ENCODE results near the gene RFFL.
"Not testable (repeated sequence)": the region's sequence is repeated elsewhere in the genome, so short reads cannot be mapped to it uniquely, and the experiment has no call there.

RFFL gene

GRCh38 chr17:35046740-35047283, 16.7 kb downstream of the RFFL start:
- peak; percentile 58 to 77 for DNase-seq

GRCh38 chr17:35046245-35046644, 17.3 kb downstream of the RFFL start:
- DNase-seq, result no peak

GRCh38 chr17:35045458-35045979, 18.0 kb downstream of the RFFL start:
- DNase-seq, result not testable (repeated sequence)

GRCh38 chr17:35044181-35044580, 19.3 kb downstream of the RFFL start:
- DNase-seq, result no peak

GRCh38 chr17:35041390-35041789, 22.1 kb downstream of the RFFL start:
- DNase-seq, result no peak

- DNase-seq, result no peak
These were observed 25.1 kb downstream of the RFFL start for GRCh38 chr17:35038453-35038852.

GRCh38 chr17:35030780-35031179, 32.7 kb downstream of the RFFL start:
- DNase-seq, result no peak

GRCh38 chr17:35028531-35029262, 34.8 kb downstream of the RFFL start:
- no peak for DNase-seq

GRCh38 chr17:35028097-35028496, 35.4 kb downstream of the RFFL start:
- not testable (repeated sequence) for DNase-seq

GRCh38 chr17:35025541-35025940, 38.0 kb downstream of the RFFL start:
- no peak for DNase-seq

GRCh38 chr17:35023538-35023937, 40.0 kb downstream of the RFFL start:
- DNase-seq, result no peak

GRCh38 chr17:35022536-35023063, 40.9 kb downstream of the RFFL start:
- DNase-seq, result peak; percentile 76 to 79

- no peak for DNase-seq
These were observed 41.8 kb downstream of the RFFL start for GRCh38 chr17:35021520-35022380.

GRCh38 chr17:35019386-35020179, 43.9 kb downstream of the RFFL start:
- no peak for DNase-seq

- DNase-seq, result no peak
These were observed 44.7 kb downstream of the RFFL start for GRCh38 chr17:35018814-35019213.

GRCh38 chr17:35017021-35017420, 46.5 kb downstream of the RFFL start:
- DNase-seq, result no peak

GRCh38 chr17:35016369-35016768, 47.1 kb downstream of the RFFL start:
- DNase-seq, result no peak

GRCh38 chr17:35011671-35012216, 51.8 kb downstream of the RFFL start:
- DNase-seq, result no peak

GRCh38 chr17:35010093-35010492, 53.4 kb downstream of the RFFL start:
- no peak for DNase-seq

GRCh38 chr17:35006961-35007360, 56.5 kb downstream of the RFFL start:
- no peak for DNase-seq

- DNase-seq, result no peak
These were observed 57.2 kb downstream of the RFFL start for GRCh38 chr17:35006345-35006744.

- DNase-seq, result no peak
These were observed 59.7 kb downstream of the RFFL start for GRCh38 chr17:35003778-35004177.
